ENCODE results near the gene BRD3.
A peak's percentile ranks its signal among the peaks of the same experiment; 100 is the strongest.

The BRD3 gene

GRCh38 chr9:134025606-134026541 lies 42.0 kb downstream of the BRD3 start:
- no peak for TF ChIP-seq TAF1 (IDR thresholded peaks at IDR 0.05; ENCODE audit: borderline replicate concordance, insufficient read depth, low read length)
- TF ChIP-seq POLR2AphosphoS5 (IDR thresholded peaks at IDR 0.05; ENCODE audit: low read depth, low read length) = no peak
- TF ChIP-seq SIN3A (IDR thresholded peaks at IDR 0.05; ENCODE audit: borderline replicate concordance, insufficient read depth, low read length) = no peak
- no peak for TF ChIP-seq REST (IDR thresholded peaks at IDR 0.05; ENCODE audit: insufficient read depth in 1 of 2, low read depth in 2 of 2, low read length in 2 of 2)
- no peak for TF ChIP-seq FOXP2 (optimal IDR thresholded peaks at IDR 0.05; ENCODE audit: borderline replicate concordance, extremely low read depth, extremely low read length, insufficient read depth)

GRCh38 chr9:134024828-134025605 lies 42.8 kb downstream of the BRD3 start, which contains the start of gene BRD3OS:
BRD3OS (plus strand) TSS chr9:134025481; CDS start chr9:134026748, 1,267 bp downstream.
- TF ChIP-seq FOXP2 (optimal IDR thresholded peaks at IDR 0.05; ENCODE audit: borderline replicate concordance, extremely low read depth, extremely low read length, insufficient read depth) = peak; percentile 94
- TF ChIP-seq REST (IDR thresholded peaks at IDR 0.05; ENCODE audit: insufficient read depth in 1 of 2, low read depth in 2 of 2, low read length in 2 of 2) = no peak

- TF ChIP-seq FOXP2 (optimal IDR thresholded peaks at IDR 0.05; ENCODE audit: borderline replicate concordance, extremely low read depth, extremely low read length, insufficient read depth) (no peak), SIN3A (IDR thresholded peaks at IDR 0.05; ENCODE audit: borderline replicate concordance, insufficient read depth, low read length) (no peak), TAF1 (IDR thresholded peaks at IDR 0.05; ENCODE audit: borderline replicate concordance, insufficient read depth, low read length) (no peak), POLR2AphosphoS5 (IDR thresholded peaks at IDR 0.05; ENCODE audit: low read depth, low read length) (no peak), REST (IDR thresholded peaks at IDR 0.05; ENCODE audit: insufficient read depth in 1 of 2, low read depth in 2 of 2, low read length in 2 of 2) (no peak)
Observed at GRCh38 chr9:134024214-134024792, 43.5 kb downstream of the BRD3 start.

GRCh38 chr9:134014946-134015345 lies 52.9 kb downstream of the BRD3 start:
- no peak for TF ChIP-seq TAF1 (IDR thresholded peaks at IDR 0.05; ENCODE audit: borderline replicate concordance, insufficient read depth, low read length)
- no peak for TF ChIP-seq POLR2AphosphoS5 (IDR thresholded peaks at IDR 0.05; ENCODE audit: low read depth, low read length)
- TF ChIP-seq FOXP2 (optimal IDR thresholded peaks at IDR 0.05; ENCODE audit: borderline replicate concordance, extremely low read depth, extremely low read length, insufficient read depth) = no peak

GRCh38 chr9:134011401-134011800 lies 56.4 kb downstream of the BRD3 start:
- TF ChIP-seq SIN3A (IDR thresholded peaks at IDR 0.05; ENCODE audit: borderline replicate concordance, insufficient read depth, low read length) (no peak), POLR2AphosphoS5 (IDR thresholded peaks at IDR 0.05; ENCODE audit: low read depth, low read length) (no peak), FOXP2 (optimal IDR thresholded peaks at IDR 0.05; ENCODE audit: borderline replicate concordance, extremely low read depth, extremely low read length, insufficient read depth) (no peak), TAF1 (IDR thresholded peaks at IDR 0.05; ENCODE audit: borderline replicate concordance, insufficient read depth, low read length) (no peak), REST (IDR thresholded peaks at IDR 0.05; ENCODE audit: insufficient read depth in 1 of 2, low read depth in 2 of 2, low read length in 2 of 2) (no peak)

All from PFSK-1 (cell line).